NCI-H345 treated with DMSO at 0.1 percent for 48 hours (cell line): Measurements from ENCODE around the gene DGCR8.

Experiments used
- DNase-seq: peaks from one replicate; lab custom pipeline; 2025; ENCODE audit not compliant: unreplicated experiment; lab: John Stamatoyannopoulos, UW

Gene DGCR8

GRCh38 chr22:20079745-20080444, at the start of gene DGCR8:
Gene DGCR8 (plus strand): TSS chr22:20080241. CDS start chr22:20085964, 5,723 bp downstream.
- peak; percentile 71 for DNase-seq

DNA sequence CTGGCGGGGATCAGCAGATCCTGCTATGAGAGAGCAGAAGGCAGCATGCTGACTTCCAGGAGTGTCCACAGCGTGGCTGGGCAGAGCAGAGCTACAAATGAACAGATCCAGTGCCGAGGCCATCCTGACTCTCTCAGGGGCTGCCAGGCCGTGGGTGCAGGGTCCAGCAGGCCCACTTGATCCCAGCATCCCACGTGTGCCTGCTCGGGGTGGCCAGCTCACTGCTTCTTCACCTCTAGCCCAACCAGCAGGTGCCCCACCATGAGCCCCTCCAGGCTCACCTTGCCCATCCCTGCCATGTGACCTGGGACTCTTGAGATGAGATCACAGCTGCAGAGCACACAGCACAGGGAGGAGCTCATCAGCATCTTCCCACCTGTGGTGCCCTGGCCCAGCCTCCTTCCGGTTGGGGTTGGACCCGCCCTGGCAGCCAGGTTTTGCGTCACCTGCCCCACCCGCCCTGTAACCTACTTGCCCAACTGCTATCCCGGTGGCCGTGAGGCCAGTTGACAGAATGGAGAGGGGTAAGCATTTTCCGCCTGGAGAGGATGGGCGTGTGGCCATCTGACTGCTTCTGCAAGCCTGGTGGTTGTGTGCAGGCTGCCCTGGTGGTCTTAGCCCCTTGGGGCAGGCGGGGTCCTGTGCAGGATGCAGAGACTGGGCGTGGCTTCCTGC, 48.2 kb upstream of the DGCR8 start:
- no peak for DNase-seq

DNA sequence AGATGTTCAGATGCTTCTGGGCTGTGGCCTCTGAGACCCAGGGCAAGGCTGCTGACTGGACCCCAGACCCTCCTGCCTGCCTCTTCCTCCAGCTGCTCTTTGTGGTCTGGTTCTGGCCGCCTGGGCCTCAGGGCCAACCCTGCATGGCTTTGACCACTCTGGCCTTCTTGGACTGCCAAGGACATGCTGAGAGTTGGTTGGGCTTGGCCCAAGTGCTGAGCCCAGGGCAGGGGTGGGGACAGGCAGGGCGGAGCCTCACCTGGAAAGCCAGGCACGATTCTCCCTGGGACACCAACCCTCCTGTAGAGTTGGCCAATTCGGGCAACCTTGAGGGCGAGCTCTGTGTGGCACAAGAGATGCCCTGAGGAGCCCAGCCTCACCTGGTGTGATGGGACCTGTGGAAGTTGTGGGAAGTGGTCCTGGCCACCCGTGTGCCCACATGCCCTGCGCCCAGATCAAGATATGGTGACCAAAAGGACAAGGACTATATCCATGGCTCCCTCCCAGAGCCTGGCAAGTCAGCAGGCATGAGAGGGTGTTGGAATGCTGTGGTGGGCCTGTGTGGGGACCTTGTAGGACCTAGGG, 47.5 kb upstream of the DGCR8 start:
- DNase-seq, result no peak

DNA sequence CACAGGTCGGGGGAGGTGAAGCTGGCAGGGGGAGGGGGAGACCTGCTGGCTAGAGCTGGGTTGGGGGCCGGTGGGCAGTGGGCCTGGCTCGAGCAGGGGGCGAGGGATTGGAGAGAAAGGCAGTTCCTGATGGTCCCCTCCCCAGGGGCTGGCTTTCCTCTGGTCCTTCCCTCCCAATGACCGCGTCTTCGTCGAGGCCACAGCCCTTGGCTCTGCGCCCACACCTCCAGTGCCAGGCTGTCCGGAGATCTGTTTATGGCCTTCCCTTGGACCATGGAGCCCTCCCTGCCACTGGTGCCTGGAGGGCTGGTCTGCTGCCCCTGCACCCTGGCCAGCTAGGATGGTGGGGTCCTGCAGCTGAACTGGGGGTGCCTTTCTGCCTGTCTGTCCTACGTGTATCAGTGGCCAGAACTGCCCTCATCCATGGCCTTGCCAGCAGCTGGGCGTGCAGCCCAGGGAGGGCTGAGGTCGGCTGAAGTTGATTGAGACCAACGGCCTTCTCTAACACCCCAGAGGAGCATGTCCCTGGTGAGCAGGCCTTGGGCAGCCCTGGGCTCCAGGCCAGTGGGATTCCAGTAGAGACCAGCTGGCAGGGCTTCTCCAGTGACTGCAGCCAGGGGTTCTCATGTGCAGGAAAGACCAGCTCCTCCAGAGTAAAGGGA, 46.9 kb upstream of the DGCR8 start:
- DNase-seq, result no peak

- no peak for DNase-seq
Observed at GRCh38 chr22:20034143-20034542, 45.9 kb upstream of the DGCR8 start.

GRCh38 chr22:20035375-20036083, 44.5 kb upstream of the DGCR8 start:
- no peak for DNase-seq

DNA sequence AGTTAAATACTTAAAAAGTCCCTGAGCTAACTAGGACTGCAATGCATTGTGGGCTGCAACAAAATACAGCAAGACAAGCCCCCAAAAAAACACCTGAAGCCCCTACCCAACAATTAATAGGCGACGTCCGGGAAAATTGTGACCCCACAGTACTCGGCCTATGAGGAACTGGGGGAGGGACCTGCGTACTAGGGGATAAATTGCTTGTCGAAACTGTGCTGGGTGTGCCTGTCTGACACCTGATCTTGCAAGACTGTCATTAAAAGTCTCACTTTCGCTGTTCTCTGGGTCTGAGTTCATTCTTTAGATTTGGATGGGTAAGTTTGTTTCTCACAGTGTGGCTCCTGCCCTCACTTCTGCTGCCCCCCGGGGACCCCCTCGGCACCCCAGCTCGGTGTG, 44.0 kb upstream of the DGCR8 start:
- no peak for DNase-seq

DNA sequence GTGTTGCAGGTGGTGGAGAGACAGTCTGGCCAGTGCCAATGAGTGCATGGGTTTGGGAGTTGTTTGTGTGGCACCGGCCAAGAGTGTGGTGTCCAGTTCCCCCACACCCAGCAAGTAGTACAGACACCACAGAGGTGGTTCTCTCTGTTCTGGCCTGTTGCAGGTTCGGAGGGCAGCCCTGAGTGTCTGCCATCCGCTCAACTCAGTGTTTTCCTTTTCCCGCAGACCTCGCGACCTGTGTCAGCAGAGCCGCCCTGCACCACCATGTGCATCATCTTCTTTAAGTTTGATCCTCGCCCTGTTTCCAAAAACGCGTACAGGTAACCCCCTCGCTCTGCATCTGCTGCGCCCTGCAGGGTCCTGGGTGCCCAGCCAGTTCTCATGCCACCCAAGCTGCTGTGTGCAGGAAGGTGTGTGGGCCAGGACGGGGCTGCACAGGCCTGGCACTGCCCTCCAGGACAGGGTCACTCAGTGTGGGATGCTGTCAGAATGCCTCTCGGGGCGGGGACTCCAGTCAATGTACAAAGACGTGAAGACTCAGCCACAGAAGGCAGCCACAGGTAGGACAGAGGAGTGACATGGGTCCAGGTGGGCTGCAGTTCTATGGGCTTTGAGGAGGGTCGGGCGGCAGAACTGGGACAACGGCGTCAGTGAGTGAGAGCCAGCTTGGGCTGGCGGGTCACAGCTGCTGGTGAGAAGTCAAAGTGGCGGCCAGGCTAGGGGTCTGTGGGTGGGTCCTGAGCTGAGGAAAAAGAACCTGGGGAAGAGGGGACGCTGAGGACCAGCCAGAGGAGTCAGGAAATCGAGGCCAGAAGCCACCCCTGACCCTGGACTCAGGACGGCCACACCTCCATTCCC, 43.3 kb upstream of the DGCR8 start:
- no peak for DNase-seq

- no peak for DNase-seq
Observed at GRCh38 chr22:20037419-20037818, 42.6 kb upstream of the DGCR8 start.

DNA sequence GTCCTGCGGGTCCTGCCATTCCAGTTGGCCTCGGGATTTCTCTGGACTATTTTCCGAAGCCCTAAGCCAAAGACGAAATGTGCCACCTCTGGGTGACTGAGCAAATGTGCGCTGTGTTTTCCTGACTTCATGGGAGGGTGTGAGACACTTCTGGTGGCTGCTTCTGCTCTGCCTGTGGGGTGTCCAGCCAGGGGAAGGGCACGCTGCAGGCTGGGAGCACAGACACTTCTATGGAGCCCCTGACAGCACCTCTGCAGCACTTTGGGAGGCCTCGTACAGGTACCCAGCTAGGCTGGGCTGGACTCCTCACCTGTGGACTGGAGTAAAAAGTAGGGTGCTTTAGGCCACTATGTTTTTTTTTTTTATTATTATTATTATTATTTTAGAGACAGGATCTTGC, 41.5 kb upstream of the DGCR8 start:
- DNase-seq, result no peak

DNA sequence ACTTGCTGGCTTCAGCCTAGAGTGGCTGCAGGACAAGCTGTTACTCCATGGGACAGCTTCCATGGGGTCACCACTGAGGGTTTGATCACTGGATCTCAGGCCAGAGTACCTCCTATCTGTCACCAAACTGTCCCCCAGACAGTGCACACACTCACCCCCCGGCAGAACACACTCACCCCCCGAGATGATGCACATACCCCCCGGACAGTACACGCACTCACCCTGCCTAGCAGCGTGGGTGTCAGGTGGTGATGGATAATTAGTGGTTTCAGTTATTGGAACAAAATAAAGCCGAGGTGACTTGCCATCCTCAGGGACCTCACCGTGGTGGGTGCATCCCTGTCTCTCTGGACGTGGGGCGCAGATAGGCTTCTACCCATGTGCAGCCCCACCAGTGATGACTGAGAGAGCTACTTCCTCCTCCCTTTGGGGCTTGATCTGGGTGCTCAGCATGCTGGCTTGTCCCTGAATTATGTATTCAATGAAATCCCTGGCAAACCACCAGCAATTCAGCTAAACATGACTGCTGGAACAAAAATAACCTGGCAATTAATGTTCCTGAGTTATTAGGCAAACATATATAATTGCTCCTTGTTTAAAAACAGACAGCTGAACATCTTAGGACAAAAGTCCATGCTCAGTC, 40.2 kb upstream of the DGCR8 start:
- no peak for DNase-seq

DNA sequence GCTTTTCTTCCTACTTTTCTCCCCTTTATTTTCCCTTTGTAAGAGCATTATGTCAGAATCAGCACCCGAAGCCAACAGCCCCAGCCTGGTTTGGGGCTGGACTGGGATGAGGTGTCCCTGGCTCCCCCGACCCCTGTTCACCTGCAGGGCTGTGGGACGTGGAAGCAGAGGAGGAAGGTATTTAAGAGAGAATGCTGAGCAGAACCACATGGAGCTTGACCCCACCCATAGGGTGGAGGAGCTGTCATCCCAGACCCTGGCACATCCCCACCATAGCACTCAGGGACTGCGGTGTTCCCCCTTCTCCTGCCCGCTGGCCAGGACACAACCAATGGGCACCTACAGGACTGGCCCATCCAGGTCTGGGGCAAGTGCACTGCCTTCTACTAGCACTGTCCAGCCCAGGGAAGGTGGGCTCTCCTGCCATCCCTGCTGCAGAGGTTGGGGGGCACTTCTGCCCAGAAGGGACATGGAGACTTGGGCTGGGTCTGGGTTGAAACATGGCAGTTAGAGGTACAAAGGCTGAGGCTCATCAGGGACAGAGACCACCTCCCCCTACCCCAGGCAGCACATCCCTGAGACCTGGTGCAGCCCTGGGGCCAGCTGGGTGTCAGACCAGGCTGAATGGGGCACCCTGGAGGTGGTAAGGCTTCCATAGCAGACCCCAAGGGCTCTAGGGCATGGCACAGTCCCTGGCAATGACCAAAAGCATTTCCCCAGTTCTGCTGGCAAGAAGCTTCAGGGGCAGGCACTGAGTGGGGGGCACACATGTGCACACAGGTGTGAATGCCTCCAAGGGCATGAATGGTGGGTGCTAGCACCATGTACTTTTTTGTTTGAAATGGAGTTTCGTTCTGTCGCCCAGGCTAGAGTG, 39.5 kb upstream of the DGCR8 start:
- no peak for DNase-seq

DNA sequence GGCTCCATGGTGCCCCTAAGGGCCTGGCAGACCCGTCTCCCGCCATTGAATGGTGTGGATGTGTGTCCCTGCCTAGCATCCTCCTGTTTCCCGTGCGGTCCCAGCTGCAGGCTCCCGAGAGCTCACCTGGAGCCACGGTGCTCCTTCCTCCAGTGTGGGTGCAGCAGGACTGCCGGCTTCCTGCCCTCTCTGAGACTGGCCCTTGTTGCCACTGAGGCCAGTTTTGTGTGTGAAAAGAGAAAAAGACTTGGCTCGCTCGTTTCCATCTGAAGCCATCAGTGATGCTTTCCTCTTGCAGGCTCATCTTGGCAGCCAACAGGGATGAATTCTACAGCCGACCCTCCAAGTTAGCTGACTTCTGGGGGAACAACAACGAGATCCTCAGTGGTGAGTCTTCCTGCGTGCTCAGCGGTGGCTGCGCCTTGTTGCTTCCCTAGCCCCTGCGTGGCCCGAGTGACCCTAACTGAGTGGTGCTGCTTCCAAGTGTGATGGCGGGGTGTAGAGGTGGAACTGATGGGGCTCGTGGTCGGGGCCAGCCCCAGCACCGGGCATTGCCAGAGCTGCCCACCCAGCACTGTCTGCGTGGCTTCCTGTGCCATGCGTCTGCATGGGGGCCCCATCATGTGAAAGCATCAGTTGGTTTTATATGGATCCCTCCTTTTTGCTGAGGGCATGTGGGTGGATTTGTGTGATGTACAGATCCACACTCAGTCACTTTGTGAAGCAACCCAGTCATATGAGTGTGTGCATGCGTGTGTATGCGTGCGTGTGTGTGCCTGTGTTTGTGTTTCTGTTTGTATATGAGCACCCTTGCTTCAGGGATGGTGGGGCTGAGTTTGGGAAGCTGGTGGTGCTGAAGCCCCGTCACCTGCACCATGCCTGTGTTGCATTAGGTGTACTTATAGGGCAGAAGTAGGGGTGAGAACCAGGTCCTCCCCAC, 36.7 kb upstream of the DGCR8 start:
- no peak for DNase-seq

- no peak for DNase-seq
Observed at GRCh38 chr22:20043997-20044342, 36.1 kb upstream of the DGCR8 start.

DNA sequence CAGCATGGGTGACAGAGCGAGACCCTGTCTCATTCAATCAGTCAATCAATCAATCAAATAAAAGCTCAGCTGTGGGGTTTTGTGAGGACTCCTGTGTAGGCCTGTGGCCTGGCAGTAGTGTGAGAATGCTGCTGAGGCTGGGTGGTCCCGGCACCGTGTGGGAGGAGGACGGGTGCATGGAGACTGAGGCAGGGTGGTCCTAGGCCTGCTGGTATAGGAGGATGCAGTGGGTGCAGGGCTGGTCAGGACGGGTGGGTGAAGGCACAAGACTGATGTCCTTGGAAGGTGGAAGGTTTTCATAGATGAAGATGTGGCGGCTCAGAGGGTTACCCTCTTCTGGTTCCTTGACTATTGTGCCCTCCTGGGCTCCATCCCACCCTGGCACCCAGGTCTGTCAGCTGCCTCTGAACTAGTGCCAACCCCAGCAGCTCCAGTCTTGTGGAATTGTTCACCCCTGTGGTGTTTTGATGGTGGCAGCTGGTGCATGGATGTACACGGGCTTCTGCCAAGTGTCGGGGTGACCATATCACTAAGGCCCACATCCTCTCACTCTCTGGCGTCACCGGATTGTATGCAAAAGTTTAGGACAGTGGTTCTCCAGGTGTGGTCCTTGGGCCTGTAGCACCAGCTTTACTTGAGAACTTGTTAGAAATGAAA, 35.4 kb upstream of the DGCR8 start:
- DNase-seq, result no peak

GRCh38 chr22:20046730-20047129, 33.3 kb upstream of the DGCR8 start:
- no peak for DNase-seq

DNA sequence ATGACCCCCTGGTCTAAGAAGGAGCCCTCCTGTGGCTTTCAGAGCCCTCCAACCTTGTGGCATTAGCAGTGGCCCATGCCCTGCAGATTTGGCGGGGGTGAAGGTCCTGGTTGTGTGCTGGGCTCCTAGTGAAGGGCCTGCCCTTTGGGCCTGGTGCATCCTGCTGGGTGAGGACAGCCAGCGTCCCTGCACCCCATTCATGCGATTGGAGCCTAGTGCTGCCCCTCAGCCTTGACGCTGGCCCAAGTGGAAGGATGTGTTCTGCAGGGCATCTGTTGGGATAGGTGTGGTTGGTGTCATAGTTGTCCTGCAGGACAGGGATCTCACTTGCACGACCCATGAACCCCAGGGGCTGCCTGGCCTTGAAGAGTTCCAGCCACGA, 28.1 kb upstream of the DGCR8 start:
- DNase-seq, result no peak
